Retina (tissue), 1 donor: ENCODE results near the gene LTB4R.
"Not testable (repeated sequence)": the region's sequence is repeated elsewhere in the genome, so short reads cannot be mapped to it uniquely, and the experiment has no call there.

Source experiments
- DNase-seq: peaks from one replicate; pipeline ENCODE4 v3.0.0-alpha.2; 2016

Gene LTB4R

DNA sequence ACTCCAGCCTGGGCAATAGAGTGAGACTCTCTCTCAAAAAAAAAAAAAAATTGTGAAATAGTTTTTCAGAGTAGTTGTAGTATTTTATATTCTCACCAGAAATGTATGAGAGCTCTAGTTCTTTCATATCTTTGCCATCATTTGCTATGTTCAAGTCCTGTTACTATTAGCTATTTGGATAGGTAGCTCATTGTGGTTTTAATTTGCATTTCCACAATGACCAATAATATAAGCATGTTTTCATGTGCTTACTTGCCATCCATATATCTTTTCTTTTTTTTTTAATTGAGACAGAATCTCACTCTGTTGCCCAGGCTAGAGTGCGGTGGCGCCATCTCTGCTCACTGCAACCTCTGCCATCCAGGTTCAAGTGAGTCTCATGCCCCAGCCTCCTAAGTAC, 36.9 kb downstream of the LTB4R start:
- DNase-seq, result no peak

DNA sequence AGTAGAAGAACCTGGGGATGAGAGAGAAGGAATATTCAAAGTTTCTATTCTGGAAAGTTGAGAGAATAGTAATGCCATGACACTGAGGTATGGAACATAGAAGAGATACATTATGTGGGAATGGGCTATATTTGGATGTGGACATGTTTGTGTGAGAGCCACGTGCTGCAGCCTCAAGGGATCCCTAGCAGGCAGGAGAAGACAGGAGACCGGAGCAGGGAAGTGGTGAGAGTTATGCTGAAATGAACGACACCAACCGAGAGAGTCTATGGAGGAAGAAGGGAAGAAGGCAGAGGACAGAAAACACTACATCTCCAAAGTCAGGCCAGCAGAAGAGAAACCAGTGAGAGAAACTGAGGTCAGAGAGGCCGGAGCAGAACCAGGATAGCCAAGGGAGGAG, 38.4 kb downstream of the LTB4R start:
- DNase-seq, result no peak

- DNase-seq, result no peak
Observed at GRCh38 chr14:24351517-24351916, 40.2 kb downstream of the LTB4R start.

GRCh38 chr14:24353559-24354481, 42.5 kb downstream of the LTB4R start:
- DNase-seq, result no peak

DNA sequence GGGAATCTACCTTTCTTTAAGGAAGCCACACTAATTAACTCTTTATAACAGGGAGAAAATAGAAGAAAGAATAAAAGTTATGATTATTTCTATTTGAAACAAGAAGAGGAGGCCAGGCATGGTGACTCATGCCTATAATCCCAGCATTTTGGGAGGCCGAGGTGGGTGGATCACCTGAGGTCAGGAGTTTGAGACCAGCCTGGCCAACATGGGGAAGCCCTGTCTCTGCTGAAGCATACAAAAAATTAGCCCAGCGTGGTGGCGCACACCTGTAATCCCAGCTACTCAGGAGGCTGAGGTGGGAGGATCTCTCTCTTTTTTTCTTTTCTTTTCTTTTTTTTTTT, 43.2 kb downstream of the LTB4R start:
- DNase-seq, result not testable (repeated sequence)

GRCh38 chr14:24355009-24355408, 43.7 kb downstream of the LTB4R start:
- DNase-seq, result no peak

DNA sequence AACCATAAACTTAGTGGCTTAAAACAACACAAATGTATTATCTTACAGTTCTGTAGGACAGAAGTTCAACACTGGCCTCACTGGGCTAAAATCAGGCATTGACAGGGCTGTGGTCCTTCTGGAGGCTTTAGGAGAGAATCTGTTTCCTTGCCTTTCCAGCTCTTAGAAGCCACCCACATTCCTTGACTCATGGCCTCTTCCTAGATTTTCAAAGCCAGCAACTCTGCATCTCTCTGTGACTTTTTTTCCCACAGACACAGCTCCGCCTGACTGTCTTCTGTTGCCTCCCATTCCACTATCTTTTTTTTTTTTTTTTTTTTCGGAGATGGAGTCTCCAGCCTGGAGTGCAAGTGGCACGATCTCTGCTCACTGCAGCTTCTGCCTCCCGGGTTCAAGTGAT, 44.9 kb downstream of the LTB4R start:
- no peak for DNase-seq

DNA sequence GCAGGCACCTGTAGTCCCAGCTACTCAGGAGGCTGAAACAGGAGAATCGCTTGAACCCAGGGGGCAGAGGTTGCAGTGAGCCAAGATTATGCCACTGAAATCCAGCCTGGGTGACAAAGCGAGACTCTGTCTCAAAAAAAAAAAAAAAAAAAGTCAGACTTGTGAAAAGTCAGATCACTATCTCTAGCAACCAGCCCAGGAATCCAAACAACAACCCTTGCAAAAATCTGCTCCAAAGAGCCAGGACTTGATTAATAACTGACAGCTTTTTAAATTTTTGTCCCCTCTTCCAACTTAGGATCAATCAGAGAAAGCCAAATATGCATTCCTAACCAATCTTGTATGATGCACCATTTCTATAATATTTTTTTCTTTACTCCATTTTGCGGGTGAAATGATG, 49.0 kb downstream of the LTB4R start:
- DNase-seq, result no peak

GRCh38 chr14:24361326-24361725, 50.0 kb downstream of the LTB4R start:
- DNase-seq, result no peak

- DNase-seq, result no peak
Observed at GRCh38 chr14:24362241-24362960, 51.1 kb downstream of the LTB4R start.

DNA sequence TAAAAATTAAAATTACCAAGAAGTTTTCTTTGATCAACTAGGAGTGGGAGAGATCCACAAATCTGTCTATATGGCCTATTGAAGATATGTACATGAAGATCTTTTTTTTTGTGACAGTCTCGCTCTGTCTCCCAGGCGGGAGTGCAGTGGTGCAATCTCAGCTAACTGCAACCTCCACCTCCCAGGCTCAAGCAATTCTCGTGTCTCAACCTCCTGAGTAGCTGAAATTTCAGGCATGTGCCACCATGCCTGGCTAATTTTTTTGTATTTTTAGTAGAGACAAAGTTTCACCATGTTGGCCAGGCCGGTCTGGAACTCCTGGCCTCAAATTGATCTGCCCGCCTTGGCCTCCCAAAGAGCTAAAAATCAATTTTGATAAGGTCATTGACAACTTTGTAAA, 52.1 kb downstream of the LTB4R start:
- DNase-seq, result no peak

DNA sequence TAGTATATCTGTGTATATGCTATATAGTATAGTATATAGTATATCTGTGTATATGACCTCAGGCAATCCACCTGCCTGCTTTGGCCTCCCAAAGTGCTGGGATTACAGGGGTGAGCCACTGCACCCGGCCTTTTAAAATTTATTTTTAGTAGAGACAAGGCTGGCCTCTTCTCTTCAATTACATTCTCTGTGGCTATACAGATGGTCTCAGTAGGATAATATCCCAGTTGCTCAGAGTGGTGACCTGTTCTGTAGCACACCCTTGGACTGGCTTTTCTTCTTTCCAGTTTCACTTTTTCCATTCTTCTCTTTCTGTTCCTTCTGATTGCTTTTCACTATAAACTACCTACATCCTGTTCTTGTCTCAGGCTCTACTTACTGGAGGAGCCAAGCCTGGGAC, 53.5 kb downstream of the LTB4R start:
- no peak for DNase-seq

- DNase-seq, result peak; percentile 93
Observed at GRCh38 chr14:24365600-24366412, 54.5 kb downstream of the LTB4R start.

DNA sequence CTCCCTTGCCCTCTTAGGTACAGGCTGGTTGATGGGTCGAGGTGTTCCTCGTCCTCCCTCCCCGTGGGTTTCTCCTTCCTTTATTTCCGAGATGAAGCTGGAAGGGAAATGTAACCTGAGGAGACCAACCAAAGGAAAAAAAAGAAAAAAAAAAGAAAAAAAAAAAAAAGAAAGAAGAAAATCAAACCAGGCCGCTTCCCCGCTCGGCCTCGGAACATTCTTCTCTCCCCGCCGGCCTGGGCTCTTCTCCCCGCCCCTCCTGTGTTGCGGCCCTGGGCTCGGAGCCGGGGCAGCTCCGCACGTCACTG, 55.1 kb downstream of the LTB4R start:
- no peak for DNase-seq

DNA sequence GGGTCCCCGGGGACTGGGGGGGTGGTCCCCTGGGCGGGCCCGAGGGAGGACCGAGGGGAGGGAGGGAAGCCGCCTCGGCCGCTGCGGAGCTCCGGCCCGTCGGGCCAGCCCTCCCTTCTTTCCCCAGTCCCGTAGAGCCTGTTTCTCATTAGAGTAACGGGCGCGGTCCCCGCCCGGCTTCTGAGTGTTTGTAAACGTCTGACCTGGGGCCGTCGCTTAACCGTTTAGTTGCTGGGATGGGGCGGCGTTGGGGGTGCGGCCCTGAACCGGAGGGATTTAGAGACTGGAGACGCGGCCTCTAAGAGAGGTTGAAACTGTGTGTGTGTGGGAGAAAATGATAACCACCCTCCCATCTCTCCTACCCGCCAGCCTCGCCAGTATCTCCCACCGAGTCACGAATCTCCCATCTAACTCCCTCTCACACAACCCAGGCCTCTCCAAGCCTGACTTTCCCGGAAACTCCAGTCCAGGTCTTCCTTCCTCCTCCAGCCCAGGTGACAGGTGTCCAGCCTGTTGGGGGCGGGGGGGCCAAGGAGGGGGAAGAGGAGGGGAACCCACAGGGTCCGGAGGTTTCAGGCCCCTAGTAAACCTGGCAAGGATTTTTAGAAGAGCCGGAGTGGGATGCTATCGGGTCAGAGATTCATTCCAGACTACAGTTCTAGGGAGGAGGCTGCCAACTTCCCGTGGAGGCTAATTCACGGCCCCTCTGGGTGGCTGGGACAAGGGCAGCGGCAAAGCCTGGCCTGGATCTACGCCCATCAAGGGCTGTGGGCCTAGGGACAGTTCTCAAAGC, 55.6 kb downstream of the LTB4R start:
- DNase-seq, result peak; percentile 94
